Renal cortical epithelial cell (primary cell): Measurements from ENCODE around the gene RXRB. TPM values are rescaled to one million over a fixed set of nuclear protein-coding genes. Genes with fewer than 3 reads are reported as not detected.
A peak's percentile ranks its signal among the peaks of the same experiment; 100 is the strongest.

Experiments
- DNase-seq: peaks from one replicate; pipeline ENCODE4 v3.0.0-alpha.2; 2011; ENCODE audit warnings: low read depth
- total RNA-seq: library from RNA; depleted of rRNA; stranded (reverse); fragments of >200 nt; gene quantifications from 2 replicates; pipeline ENCODE4 v1.2.3, GENCODE V29; 2014

The RXRB gene
- total RNA-seq, 1 donor from 2014 or later: 28.0 TPM

DNA sequence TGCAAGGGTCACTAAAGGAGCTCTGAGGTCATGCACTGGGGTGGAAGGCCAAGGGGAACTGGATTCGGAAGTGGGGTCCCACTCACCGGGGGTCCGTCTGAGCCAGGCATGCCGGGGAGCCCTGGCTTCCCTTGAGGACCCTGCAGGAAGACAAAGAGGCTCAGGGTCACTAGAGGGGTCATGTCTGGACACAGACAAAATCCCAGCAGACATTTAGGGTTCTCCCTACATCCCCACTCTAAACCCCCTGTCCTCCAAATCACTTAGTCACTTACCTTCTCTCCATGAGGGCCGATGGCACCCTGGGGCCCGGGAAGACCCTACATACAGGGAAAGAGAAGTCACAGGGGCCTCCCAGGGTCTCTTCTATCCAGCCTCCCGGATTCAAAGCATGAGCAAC is 23.6 kb downstream of the RXRB start:
- no peak for DNase-seq

DNA sequence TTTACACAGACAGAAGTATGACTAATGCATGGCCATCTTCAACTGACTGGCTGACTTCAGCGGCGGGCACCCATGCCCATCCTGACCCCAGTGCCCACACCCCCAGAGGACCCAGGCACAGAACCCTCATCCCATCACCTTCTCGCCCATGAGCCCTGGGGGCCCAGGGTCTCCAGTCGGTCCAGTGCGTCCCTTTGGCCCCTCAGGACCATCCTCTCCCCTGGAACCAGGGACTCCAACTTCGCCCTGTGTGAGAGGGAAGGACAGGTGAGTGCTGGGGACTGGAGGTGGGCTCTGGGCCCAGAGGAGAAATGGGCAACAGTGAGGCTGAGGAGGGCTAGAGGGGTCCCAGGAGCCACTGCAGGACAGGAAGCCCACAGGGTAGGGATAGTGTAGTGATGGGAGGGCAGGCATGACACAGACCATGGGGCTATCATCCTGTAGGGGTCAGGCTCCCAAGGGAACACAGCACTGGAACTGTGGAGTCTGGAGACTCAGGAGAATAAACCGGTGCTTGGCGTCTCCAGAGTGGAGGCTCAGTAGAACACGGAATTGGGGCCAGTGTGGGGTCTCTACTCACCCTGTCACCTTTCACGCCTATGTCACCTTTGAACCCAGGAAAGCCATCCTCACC is 24.9 kb downstream of the RXRB start:
- no peak for DNase-seq

DNA sequence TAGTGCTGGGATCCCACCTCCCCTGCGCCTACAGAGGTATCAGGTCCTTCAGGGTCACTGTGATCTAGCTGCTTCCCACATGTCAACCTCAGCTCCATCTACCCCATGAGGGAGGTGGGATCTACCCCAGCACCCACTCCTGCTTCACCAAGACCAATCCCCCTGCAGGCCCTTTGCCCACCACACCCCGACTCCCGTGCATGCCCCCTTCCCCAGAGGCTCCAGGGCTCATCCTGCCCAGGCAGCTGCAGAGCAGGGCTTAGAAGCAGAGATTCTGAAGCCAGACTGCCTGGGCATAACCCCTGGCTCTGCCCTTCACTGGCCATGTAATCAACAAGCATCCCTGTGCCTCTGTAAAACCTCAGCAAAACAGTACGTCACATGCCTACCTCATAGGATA is 25.7 kb downstream of the RXRB start:
- DNase-seq: no peak

DNA sequence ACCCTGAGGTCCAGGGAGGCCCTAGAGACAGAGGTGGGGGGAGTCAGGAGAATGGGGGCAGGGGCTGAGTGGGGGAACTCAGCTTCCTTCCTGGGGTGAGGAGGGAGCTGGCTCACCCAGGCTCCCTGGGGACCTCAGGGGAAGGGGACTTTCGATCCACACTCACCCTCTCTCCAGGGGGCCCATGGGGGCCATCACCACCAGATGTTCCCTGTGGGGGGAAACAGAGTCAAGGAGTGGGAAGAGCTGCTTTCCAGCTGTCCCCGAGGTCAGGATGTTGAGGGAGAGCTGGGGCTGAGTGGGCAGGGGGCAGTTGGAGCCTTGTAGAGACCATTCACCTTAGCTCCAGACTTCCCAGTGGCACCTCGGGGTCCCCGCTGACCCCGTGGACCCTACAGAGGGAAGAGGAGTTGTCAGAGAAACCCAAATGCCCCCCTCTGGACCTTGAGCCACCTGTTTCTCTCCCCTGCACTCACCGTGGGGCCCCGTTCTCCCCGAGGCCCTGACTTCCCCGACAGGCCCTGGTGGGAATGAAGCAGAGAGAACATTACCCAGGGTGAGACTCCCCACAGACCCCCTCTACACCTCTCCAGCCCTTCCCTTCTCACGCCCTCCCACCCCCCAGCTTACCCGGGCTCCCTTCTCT is 26.8 kb downstream of the RXRB start:
- no peak for DNase-seq

DNA sequence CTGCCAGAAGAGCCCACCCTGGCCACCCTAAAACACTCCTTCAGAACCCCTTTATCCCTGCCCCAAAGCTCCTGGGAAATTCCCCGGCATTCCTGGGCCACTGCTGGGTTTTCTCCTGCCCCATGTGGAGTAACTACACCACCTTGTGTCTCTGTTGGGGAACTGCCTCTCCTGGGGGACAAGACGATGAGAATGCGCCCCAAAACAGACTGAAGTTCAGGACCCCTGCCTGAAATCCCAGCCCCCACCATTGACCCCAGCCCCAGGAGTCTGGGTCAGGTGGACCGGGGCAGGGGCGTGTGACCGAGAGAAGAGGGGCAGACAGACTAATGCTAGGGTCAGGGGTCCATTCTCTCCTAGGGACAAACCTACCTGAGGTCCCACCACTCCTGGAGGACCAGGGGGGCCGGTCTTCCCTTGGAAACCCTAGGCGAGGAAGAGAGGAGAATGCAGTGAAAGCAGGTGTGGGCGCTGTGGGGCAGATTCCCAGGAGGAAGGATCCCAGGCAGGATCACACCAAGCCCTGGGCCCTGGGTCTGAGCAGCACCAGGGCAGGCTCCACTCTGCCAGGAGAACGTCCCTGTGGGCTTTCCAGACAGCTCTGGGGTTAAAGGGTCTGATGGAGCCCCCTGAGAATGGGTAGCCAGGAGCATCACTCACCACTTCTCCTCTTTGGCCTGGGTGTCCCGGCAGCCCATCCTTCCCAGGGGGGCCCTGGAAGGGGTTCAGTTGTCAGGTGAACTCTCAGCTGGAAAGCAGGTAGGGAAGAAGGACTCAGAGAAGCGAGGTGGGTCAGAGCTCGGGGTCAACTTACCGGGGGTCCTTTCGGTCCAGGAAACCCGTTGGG is 27.6 kb downstream of the RXRB start:
- DNase-seq: peak; percentile 15

DNA sequence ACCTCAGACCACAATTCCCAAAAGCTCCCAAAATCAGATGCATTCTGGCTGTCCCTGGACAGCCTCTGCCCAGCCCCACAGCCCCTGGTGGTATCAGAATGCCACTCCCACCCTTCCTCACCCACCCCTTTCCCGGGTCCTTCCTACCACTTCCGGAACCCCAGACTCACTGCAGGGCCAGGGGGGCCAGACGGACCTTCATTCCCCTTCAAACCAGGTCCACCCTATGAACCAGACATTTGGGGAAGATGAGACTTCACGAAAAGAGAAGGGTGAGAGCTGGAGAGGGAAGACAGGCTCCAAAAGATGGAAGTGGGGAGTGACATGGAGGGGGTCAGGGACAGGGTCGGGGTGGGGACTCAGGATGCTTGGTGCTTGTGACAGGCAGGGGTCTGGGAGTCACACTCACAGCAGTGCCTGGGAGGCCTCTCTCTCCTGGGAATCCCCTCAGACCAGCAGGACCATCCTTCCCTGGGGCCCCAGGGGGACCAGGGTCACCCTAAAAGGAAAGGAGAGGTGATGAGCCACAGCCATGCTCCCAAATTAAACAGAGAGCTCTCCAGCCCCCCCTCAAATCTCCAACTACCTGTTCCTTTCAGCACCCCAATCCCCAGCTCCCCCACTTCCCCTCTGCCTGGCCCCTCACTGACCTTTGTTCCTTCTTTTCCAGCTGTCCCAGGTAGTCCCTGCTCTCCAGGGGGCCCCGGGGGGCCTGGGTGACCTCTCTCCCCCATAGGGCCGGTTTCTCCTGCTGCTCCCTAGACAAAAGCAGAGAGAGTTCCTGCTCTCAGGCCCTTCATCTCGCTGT is 28.4 kb downstream of the RXRB start:
- DNase-seq: no peak

DNA sequence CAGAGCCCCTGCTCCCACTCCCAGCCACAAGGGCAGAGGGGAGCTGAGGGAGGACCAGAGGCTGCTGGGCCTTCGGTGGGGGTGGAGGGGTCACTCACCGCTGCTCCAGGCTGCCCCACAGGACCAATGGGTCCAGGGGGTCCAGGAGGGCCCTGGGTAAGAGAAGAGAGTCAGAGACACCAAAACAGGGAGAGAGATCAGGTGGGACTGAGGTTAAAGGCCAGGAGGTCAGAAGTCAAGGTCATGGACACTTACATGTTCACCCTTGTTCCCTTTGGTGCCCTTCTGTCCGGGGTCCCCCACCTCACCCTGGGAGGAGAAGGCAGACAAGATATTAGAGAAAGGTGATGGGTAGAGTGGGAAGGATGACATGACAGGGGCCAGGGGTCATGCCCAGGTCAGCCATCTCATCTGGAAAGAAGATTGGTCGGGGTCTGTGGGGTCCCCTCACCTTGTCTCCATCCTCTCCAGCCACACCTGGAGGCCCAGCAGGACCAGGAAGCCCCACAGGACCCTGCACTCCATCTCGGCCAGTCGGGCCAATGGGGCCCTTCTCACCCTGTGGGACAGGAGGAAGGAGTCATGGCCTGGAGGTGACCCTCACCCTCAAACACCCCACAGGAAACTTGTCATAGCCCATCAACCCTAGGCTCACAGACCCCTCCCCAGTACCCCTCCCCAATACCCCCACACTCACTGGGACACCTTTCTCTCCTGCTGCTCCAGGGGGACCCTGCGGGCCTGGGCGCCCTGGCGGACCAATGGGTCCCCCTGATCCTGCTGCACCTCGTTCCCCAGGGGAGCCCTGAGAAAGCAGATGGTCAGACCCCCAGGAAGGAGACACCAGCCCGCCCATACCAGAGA is 29.2 kb downstream of the RXRB start:
- no peak for DNase-seq

DNA sequence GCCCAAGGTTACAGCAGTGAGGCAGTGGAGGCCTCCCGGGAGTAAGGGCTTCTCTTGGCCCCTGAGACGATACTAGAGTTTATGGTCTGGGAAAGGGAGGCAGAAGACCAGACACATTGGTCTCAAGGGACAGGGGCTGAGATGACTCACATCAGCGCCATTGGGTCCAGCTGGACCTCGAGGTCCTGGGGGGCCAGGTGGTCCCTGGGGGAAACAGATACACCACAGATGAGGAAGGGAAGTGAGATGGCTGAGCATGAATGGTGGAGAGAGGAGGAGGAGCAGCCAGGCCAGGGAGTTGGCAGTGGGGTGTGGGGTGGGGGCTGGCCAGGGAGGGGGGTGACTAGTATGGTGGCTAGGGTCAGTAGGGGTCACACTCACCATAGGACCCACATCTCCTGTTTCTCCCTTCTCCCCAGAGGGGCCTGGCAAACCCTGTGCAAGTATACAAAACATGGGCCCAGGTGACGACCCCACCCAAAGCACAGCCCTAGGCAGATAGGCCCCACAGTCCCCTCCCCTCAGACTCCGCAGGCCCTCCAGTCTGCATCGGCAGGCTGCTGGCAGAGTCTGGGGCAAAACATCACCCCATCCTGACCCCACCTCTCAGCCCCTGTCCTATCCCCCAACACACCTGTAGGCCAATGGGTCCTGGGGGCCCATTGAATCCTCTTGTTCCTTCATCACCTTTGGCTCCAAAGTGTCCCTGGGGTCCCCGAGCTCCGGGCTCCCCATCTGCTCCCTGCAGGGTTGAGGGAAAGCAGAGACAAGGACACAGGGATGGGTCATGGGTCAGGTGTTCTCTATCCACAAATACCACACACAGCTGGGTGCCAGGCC is 30.1 kb downstream of the RXRB start:
- DNase-seq: no peak

DNA sequence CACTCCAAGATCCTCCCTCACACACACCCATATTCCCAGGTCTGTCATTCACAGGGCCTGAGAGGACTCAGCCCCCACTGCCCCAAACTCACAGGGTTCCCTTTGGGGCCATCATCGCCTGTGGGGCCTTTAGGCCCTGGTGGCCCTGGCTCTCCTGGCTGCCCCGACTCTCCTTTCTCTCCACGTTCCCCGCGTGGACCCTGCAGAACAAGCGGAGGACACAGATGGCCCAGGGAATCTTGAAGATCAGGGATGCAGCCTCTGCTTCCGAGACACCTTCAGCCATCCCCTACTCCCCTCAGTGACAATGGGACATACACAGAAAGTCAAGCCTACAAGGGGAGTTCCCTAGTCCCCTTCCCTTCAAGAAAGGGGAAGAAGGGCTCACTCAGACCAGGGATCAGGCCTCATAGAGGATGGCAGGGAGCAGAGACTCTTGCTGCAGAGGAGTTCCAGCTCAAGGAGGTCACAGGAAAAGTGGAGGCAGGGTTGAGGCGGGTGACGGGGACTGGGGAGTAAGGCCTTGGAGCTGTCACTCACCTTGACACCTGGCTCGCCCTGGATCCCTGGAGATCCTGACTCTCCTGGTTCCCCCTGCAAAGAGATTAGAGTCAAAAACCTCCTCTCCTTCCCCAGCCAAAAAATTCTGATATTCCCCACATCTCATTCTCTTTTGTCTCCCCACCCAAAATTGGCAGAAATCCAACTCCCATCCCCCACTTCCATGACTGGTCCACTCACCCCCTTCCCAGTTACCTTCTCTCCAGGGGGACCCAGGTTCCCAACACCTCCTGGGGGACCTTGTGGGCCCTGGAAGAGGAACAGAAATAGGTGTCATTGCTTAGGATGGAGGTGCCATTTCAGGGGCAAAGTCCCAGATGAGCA is 30.9 kb downstream of the RXRB start:
- no peak for DNase-seq

DNA sequence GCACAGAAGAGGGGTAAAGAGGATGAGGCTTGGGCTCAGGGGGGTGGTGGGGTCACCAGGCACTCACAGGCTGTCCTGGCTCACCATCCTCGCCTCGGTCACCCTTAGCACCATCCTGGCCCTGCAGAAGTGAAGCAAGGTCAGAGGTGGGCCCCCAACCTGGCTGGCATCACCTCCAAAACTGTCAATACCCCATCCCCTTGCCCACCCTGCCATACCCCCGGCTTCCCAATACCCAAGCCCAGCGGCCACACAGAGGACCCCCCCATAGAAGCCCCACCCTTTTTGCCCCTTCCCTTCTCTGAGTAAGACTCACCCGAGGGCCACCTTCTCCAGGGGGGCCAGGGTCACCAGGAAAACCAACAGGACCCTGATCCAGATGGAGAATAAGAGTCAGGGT is 31.8 kb downstream of the RXRB start:
- DNase-seq: no peak

DNA sequence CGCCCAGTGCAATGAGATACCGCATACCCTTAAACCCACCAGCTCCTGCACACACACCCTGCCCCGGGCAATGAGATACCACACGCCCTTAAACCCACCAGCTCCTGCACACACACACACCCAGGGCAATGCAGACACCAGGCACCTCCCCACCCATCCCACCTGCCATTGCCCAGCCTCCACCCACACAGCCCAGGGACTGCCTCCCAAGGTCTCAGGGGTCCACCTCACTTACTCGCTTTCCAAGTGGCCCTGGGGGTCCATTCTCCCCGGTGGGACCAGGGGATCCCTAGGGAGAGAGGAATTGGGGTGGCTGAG is 32.2 kb downstream of the RXRB start:
- no peak for DNase-seq

DNA sequence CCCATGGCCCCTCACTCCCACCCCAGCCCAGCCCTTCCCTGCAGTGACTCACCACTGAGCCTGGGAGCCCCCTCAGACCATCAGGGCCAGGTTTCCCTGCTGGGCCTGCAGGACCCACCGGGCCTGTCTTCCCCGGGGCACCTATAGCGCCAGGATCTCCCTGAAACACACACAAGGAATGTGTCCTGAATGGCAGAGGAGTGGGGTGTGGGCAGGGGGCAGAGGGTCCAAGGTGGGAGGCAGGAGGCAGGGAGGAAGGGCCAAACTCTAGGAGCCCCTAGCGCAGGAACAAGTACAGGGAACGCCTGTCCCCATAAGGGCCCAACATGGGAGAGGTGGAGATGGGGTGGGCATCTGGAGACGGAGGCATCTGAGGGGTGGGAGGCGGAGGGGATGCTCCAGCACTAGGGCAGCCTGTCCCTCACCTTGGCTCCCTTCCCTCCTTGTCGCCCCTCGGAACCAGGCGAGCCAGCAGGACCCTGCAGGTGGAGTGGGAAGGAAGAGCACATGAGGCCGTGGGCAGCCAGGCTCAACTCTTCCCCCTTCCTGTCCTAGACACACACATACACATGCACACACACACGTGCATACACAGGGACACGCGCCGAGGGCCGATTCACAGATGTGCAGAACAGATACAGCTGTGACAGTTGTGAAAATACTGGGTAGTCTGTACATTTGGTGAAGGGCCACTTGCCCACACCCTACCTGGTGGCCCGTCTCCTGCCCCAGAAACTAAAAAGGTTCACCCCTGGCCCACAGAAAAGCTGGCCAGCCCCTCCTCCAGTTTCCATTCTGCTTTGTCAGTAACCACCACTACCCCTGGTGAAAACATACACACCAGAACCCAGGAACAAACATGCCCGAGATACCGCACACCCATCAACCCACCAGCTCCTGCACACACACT is 32.8 kb downstream of the RXRB start:
- no peak for DNase-seq

DNA sequence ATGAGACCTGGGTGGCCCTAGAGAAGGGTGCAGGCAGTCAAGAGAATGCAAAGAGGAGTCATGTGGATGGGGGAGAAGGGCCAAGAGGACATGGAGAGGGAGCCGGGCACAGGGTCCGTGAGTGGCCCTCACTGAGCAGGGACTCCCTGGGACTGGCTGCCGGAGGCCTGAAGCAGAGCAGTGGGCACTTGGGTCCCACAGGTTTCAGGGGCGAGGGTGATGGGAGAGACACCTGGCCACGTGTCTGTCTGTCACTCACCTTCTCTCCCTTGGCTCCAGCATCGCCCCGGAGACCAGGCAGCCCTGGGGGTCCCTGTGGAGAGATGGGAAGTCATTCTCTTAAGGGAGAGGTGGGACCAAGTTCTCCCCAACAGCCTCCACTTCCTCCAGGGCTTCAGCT is 33.7 kb downstream of the RXRB start:
- no peak for DNase-seq

DNA sequence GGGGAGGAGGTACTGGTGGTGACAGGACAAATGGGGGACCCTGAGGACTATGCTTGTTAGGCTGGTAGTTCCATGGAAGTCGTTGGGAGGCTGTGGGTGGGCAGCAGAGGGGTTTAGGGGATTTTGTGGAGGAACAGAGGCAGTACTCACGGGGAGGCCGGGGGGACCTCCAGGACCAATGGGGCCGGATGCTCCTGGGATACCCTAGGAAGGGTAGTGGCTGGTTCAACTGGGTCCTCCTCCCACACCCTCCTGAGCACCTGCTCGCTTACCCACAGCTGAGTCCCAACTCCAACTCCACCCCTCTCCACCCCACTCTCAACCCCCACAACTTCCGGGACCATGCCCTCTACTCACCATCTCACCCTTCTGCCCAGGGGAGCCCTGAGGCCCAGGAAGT is 34.1 kb downstream of the RXRB start:
- no peak for DNase-seq

DNA sequence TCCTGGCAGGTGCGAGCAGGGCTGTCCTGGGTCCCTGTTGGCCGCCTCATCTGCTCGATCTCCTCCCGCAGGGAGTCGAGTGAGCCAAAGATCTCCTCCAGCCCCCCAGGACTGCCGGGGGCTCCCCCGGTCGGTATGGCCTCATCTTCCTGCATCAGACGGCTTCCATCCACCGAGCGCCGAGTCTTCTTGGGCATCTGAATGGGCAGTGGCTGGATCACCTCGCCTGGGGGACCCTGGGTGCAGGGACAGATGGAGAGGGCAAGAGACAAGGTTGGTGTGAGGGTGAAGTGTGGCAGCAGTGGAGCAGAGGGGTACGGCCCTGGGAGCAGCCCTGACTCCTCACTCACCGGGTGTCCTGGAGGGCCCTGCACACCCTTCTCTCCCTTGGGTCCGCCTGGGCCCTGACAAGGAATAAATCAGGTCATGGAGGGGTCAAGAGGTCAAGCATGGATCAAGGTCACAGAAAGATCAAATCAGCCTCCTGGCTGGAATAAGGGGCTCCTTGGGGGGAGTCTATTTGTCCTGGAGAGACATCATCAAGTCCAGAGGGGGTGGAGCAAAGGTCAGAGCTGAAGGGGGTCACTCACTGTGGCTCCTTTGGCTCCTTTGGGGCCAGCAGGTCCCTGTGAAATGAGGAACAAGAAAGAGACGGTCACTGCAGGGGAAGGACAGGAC is 34.7 kb downstream of the RXRB start:
- DNase-seq: no peak

DNA sequence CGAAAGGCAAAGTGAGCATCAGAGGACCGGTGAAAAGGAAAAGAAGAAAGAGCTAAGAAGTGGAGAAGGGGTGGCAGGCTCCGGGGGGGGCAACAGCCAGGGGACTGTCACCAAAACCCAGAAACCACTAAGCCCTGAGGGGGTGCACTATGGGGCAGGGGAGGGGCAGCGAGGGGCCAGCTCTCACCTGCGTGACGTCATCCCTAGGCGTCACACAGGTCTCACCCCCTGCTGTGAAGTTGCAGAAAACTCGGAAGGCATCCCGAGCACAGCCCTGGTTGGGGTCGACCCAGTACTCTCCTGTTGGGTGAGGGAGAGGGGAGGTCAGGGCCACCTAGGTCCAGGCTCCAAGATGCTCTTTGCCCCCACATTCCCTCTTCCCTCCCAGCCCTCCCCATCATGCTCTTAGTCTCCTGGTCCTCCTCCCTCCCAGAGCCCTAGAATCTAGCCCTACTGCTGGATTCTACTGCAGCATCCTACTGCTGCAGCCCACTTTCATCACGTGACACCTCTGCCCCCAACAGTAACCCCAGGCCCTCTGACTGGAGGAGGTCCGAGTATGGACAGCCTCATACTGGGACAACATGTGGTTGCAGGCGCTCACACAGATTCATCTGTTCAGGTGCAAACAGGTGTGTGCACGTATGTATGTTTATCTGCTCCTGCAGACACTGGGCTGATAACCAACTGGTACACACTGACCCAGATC is 35.6 kb downstream of the RXRB start:
- DNase-seq: no peak

DNA sequence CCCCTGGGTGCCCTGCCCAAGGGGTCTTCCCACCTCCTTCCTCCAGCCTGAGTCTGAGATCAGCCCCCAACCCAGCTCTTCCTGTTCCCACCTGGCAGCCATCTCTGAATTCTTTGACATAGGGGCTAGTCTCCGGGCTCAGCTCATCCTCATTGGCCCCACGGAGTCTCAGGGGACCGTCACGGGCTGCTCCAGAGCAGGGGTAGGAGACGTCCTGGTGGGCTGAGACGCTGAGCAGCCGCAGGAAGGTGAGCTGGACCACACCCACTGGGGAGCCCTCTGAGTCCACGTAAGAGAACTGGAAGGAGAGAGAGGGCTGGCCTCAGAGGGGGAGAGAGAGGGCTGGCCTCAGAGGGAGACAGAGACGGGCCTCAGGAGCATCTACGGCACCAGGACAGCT is 36.3 kb downstream of the RXRB start:
- no peak for DNase-seq
